Hepatocyte (in vitro differentiated cells): ENCODE measurements around the gene GNS.

ENCODE experiments used
- CTCF ChIP-seq: fragments of 200-600 bp; sonication (generic); IDR thresholded peaks from 2 replicates; pipeline ENCODE4 v1.5.1; 2016; ENCODE audit warnings: antibody characterized with exemption, mild to moderate bottlenecking; ENCODE audit not compliant: poor library complexity
- EZH2 ChIP-seq: fragments of 200-600 bp; sonication (generic); IDR thresholded peaks from 2 replicates; pipeline ENCODE4 v1.6.1; 2016; ENCODE audit warnings: antibody characterized with exemption, mild to moderate bottlenecking, borderline replicate concordance

DNA sequence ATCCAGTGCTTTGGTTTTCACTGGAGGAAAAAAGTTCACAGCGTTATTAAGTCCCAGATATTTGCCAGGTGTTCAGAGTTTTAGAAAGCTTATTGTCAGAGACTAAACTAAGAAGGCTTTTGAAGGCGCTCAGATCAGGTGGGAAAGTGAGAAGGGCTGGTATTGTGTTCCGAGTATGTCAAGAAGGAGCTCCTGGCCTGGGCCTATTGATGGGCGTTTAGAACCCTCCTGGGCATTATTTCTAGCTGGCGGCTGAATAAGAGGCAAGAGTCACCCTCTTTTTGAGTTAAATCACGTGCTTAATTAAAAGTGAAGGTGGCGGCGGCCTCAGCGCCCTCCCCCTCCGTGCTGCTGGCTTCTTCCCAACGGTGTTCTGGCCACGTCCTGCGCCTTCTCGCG, 20.9 kb upstream of the GNS start:
- no peak for TF ChIP-seq EZH2
- TF ChIP-seq CTCF = no peak
